Omental fat pad (tissue), 4 donors: ENCODE data around the gene NUDT3. TPM values are rescaled to one million over a fixed set of nuclear protein-coding genes. Genes with fewer than 3 reads are reported as not detected.

ENCODE experiments used
- ATAC-seq: fragments of 150-250 bp; one replicate; pipeline ENCODE4 v1.9.1; 2016; ENCODE audit warnings: mild to moderate bottlenecking, moderate library complexity; ENCODE audit not compliant: low FRiP score
- DNase-seq: peaks from one replicate; pipeline ENCODE4 v3.0.0-alpha.2; 2019; ENCODE audit warnings: low spot score
- CTCF ChIP-seq, 3 donors: fragments of 450-650 bp; IDR thresholded peaks; one replicate each; pipeline ENCODE4 v1.5.1; 2016 to 2017; ENCODE audit warnings: antibody characterized with exemption in 3 of 3, mild to moderate bottlenecking in 3 of 3, moderate library complexity in 2 of 3
- total RNA-seq, 4 donors: library from RNA; depleted of rRNA; stranded (reverse); fragments of >200 nt; gene quantifications; one replicate each; pipeline ENCODE4 v1.1.0, GENCODE V29; 2016

NUDT3 gene
- total RNA-seq, 4 donors from 2014 or later = 21.3 to 46.0 (median 28.5) TPM

DNA sequence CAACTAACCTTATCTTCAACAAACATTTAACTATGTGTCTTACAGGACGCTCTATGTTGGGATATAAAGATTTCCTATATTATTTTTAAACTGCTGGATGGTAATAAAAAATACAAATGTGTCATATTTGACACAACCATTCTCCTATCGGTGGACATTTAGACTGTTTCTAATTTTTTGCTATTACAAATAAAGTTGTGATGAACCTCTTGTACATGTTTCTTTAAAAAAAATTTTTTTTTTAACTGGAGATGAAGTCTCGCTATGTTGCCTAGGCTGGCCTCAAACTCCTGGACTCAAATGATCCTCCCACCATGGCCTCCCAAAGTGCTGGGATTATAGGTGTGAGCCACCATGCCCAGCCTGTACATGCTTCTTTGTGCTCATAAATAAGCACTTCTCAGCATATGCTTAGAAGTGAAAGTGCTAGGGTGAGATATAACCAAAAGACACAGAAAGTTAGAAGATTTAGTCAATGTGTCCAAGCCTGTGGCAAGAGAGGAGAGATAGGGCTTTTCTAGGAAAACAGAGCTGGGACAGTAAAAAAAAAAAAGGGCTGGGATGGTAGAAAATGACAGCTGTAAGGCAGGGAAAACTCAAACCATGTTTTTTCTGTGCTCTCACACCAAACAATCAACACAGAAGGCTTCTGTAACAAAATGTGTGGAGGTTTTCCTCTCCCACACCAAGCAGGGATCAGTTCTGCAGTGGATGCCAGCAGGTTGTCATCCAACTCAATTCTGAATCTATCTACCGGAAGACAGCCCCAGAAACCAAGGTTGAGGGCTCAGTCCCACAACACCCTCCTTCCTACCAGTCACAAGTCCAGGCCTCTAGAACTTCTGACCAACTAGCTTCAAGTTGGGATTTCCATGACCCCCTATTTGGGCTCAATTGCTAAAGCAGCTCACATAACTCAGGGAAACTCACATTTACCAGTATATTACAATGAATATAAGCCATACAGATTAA, 73.7 kb downstream of the NUDT3 start:
- DNase-seq (no peak), ATAC-seq (no peak)
- TF ChIP-seq CTCF (IDR thresholded peaks at IDR 0.05) = no peak

- TF ChIP-seq CTCF (IDR thresholded peaks at IDR 0.05) = no peak
- DNase-seq (no peak), ATAC-seq (no peak)
These were observed 74.5 kb downstream of the NUDT3 start for GRCh38 chr6:34317882-34318498.

GRCh38 chr6:34317172-34317477, 75.3 kb downstream of the NUDT3 start:
- ATAC-seq = no peak
- TF ChIP-seq CTCF (IDR thresholded peaks at IDR 0.05) = no peak
- DNase-seq = no peak

- ATAC-seq = no peak
- no peak for TF ChIP-seq CTCF (IDR thresholded peaks at IDR 0.05)
- no peak for DNase-seq
These were observed 75.9 kb downstream of the NUDT3 start for GRCh38 chr6:34316431-34317171.

- ATAC-seq (no peak), DNase-seq (no peak)
- TF ChIP-seq CTCF (IDR thresholded peaks at IDR 0.05) = no peak
These were observed 76.7 kb downstream of the NUDT3 start for GRCh38 chr6:34315780-34316179.

DNA sequence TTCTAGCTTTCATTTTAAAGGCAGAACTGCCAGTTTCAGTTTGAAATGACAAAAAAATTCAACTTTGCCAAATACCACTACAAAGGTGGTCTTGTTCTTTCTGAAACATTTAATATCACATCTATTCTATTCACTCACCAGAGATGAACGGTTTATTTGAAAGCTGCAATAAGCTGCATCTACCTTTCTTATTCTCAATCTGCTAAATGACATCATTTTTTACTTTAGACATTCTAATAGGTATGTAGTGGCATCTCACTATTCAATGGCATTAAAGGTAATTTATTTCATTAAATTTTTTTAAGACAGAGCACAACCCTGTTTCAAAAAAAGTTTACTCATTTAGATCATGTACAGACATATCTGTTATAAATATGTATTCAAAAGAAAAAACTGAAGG, 77.2 kb downstream of the NUDT3 start:
- TF ChIP-seq CTCF (IDR thresholded peaks at IDR 0.05) = no peak
- no peak for DNase-seq
- ATAC-seq = no peak
